GM21515 (cell line): ENCODE measurements around the gene CREM.

Experiments
- ATAC-seq: cut with Tn5 transposase; IDR thresholded peaks from one replicate; pipeline ENCODE4 v1.9.1; 2021; ENCODE audit not compliant: unreplicated experiment

The CREM gene

DNA sequence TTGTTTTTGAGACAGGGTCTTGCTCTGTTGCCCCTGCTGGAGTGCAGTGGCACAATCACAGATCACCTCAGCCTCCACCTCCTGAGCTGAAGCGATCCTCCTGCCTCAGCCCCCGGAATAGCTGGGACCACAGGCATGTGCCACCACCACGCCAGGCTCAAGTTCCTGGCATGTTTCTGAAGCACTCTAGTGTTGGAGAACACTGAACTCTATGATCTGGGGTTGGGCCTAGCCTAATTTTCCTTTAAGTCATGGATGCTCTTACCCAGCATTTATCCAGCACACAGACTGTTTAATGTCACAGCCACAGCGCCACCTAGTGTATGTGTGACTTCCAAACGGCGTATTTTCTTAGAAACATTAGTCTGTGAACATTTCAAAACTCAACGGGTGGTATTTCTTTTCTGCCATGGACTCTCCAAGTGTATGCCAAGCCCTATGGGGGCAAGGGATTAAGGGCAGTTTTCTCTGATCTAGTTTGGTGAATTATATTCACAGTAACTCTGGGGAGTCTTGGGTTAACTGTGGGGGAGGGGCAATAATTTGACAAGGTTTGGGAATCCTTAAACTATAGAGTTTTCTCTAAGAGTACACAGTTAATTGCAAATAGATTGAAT, 91.8 kb downstream of the CREM start:
- peak; percentile 57 for ATAC-seq

DNA sequence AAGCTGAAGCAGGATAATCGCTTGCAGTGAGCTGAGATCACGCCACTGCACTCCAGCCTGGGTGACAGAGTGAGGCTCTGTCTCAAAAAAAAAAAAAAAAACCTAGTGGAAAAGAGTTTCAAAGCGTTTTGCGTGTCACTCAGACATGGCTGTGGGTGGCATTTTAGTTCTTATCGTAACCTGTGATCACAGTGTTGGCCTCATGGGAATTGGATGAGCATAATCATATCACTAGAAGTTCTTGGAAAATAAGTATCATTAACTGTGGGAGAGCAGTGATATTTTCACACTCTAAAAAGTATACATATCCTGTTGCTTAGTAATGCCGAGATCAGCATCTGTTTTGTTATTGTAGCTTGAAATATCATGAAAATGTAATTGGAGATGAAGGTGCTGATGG, 92.6 kb downstream of the CREM start:
- ATAC-seq = no peak

DNA sequence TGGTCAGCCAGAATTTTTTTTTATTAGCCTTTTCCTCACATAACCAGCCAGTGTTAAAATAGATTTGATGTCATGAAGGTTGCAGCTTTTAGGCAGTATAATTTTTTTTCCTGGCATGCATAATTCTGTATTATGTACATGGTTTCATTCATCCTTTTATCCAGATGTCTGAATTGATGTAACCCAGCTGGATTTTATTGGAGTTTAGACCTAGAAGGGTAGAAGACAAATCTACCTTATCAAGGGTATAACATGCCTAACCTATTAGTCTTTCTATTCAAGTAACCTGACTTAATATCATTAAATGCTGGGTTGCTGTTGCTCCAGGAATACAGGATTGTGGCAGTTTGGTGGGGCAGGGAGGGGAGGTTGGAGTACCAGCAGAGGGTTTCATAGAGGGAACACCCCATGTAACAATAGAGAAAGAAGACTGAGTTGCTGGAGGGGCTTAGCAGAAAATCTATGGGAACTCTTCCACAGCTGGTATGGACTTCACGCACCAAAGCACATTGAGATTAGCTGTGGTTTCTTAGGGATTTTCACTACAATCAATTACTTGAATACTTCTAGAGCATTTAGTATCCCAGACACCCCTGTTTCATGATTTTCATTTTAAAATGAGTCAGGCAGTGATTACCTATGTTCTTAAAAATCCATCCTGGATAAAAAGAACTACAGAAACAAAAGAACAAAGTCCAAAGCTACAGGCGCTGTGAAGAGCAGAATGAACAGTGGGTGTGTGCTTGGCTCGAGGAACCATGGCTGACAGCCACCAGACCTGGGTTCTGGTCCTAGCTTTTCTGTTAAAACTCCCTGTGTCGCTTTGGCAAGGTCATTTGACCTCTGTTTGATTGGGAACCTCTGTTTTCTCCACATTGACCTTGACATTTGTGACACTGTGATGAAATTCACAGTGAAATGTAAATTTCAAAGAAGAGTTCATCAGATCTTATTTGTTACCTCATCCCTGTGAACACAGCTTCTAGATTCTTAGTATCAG, 93.5 kb downstream of the CREM start:
- no peak for ATAC-seq

DNA sequence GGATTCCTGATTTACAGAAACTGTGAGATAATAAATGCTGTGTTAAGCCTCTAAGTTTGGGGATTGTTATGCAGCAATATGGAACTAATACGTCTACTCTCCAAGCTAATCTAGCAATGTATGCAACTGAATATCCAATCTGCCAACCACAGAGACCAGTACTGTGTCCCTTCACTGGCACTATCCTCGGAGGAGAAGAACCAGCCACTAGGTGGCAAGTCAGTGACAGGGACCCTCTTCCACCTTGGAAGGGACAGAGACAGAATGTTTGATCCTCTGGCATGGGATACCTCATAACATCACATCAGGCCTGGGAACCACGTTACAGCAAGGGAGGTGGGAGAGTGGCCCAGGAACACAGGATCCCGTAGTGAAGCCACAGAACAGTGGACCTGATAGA, 96.4 kb downstream of the CREM start:
- no peak for ATAC-seq

DNA sequence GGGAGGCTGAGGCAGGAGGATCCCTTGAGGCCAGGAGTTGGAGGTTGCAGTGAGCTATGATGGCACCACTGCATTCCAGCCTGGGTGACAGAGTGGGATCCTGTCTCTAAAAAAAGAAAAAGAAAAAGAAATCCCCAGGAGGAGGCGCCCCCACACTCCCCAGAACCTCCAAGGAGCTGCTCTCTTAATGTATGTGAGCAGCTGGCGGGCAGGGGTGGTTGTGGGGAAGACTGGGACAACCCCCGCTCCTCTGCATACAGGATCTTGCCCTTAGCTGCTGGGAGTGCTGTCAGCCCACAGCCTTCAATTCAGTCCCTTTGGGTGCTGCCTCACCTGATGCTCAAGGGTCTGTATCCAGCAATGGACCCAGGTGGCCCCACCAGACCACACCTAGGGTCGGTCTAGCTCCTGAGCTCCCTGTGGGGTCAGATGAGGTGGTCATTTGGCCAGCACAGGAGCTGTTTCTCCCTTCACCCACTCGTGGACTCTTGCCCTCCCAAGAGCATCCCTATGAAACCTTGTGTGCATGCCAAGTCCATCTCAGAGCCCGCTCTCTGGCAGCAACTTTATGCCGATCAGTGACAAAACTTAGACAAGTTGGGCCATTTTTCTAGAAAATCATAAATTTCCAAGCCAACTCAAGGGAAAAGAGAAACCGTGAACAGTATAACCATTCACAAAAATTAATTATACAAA, 97.5 kb downstream of the CREM start:
- ATAC-seq = no peak

DNA sequence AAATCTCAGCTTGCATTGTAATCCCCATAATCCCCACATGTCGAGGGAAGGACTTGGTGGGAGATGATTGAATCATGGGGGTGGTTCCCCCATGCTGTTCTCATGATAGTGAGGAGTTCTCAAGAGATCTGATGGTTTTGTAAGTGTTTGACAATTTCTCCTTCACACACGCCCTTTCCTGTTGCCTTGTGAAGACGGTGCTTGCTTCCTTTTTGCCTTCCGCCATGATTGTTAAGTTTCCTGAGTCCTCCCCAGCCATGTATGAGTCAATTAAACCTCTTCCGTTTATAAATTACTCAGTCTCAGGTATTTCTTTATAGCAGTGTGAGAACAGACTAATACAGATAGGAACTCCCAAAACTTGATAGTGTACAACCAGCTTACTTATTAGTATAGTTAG, 98.6 kb downstream of the CREM start:
- ATAC-seq = no peak

DNA sequence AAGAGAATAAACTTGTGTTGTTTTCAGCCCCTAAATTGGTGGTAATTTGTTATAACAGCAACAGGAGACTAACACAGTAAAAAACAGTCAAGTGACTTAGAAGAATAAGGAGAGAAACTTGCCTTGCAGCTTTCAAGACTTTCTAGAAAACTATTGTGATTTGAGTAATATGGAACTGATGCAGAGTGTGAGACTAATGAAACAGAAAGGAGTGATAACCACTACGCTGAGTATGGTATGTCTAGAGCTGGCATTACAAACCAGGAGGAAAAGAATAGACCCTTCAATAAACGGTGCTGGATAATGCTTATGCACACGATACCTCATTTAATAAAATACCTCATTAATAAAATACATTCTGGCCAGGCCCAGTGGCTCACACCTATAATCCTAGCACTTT, 99.9 kb downstream of the CREM start:
- peak; percentile 59 for ATAC-seq

DNA sequence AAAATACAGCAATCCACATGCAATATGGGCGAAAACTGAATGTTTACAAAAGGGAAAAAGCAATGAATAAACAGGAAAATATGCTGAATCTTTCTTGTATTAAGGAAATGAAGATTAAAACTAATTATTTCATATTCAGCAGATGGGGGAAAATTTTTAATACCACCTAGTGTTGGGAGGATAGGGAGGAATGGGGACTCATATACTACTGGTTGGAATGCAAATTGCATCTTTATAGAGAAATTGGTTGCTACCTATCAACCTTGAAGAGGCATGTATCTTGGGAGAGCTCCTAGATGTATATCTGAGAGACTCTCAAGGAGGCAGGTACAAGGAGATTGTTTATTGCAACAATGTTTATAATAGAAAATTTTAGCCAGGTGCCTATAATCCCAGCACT, 101.4 kb downstream of the CREM start:
- ATAC-seq = no peak

DNA sequence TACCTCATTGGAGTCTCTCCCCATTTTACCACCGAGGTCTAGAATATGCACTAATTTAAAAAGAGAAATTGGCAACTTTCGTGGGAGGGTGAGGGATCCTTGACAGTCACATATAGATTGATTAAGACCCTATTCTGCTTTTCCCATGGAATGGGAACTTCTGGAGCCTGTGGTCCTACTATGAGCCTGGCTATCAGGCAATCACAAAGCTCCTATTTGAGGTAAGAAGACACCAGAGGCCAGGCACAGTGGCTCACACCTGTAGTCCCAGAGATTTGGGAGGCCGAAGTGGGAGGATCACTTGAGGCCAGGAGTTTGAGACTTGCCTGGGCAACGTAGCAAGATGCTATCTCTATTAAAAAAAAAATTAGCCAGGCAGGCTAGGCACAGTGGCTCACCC, 105.0 kb downstream of the CREM start:
- ATAC-seq = no peak

DNA sequence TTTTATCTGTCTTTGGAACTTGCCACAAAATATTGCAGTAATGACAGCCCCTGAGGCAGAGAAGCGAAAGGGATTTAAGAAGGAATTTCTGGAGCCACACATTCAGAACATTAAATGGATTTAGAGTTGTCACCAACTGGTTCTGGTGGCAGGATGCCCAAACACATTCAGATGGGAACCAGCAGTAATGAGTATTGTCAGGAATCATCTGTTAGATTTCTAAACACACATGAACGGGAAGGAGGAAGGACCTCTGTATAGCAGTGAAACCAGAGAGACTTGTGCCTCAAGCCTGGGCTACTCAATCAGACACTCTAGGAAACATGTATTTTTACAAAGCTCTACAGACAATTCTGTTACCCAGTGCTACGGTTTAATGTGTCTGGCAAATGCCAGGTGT, 105.9 kb downstream of the CREM start:
- no peak for ATAC-seq

DNA sequence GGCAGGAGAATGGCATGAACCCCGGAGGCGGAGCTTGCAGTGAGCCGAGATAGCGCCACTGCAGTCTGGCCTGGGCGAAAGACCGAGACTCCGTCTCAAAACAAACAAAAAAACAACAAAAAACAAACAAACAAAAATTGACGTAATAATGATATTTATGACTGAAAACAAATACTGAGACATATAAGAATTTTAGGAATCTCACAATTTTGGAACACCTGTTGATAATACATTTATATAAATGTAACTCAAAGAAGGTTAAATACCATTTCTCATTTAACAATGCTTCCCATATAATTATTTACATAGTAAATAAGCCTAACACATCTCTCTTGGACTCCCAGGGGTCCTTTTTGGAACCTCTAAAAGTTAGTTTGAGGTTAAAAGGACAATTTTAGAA, 107.4 kb downstream of the CREM start:
- no peak for ATAC-seq

DNA sequence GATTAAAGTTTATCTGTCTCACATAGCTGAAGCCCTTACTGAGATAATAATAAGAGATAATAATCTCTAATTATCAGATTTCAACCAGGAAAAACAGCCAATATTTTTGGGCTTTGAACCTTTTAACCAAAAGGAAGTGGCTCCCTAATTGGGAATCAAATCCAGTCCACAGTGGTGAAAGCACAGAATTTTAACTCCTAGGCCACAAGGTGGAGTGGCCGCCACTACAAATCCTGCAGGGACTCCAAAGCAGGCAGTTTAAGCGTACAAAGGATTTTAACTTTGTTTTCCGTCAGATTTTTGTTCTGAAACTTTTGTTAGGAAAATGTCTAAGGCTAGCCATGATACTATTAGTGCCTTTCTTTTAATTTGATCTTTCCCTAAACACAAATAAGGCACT, 110.1 kb downstream of the CREM start:
- no peak for ATAC-seq

DNA sequence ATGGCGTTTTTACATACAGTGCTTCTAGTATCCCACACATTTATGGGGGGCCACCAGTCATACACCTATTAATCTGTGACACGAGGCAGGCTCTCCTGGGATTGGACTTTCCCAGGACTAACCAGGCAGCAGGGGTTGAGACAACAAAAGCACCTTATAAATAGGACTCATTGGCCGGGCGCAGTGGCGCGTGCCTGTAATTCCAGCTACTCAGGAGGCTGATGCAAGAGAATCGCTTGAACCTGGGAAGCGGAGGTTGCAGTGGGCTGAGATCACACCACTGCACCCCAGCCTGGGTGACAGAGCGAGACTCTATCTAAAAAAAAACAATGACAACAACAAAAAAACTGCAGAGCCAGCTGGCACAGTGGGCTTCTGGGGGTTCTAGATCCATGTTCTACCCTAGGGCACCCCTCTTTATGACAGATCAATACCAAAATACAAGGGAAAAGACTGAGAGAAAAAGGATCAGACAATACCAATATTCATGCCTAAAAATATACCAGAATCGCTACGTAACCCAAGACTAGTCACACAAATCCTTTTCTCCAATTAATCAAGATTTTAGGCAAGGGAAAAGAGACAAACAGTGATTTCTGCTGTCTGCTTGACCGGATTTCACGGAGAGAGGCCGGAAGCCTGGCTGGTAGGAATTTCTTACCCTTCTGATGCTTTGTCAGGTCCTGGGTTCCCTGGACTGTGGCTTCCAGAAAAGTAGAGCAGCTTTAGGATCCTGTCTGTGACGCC, 111.3 kb downstream of the CREM start:
- no peak for ATAC-seq

DNA sequence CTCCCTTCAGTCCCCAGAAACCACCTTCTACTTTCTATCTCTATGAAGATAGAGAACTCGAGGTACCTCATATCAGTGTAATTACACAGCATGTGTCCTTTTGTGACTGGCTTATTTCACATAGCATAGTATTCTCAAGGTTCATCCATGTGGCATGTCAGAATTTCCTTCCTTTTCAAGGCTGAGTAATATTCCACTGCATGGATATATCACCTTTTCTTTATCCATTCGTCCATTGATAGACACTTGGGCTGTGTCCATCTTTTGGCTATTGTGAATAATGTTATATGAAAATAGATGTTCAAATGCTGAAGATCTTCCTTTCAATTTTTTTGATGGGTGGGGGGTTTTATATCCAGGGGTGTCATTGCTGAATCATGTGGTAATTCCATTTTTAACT, 117.9 kb downstream of the CREM start:
- no peak for ATAC-seq

DNA sequence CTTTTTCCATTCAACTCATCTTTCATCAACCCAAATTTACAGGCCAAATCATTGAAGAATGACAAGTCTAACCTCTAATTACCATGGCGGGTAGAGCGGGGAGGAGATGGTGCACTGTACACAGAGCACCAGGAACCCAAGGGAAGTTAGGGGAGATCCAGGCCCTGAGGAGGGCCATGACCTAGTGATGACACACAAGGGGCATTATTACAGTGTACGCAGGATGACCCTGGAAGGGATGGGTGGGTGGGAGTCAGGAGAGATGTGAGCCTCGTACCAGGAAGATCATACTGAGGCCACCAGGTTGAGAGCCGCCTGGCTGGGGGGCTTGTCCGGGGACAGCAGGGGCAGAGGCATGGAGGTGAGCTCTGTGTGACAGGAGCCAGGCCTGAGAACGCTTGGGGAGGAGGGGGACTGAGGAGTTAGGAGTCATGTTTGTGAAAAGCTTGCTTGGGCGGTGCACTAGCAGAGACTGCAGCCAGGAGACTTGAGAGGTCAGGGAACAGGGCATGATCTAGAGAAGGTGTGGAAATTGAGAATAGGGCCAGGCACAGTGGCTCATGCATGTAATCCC, 120.2 kb downstream of the CREM start:
- no peak for ATAC-seq

DNA sequence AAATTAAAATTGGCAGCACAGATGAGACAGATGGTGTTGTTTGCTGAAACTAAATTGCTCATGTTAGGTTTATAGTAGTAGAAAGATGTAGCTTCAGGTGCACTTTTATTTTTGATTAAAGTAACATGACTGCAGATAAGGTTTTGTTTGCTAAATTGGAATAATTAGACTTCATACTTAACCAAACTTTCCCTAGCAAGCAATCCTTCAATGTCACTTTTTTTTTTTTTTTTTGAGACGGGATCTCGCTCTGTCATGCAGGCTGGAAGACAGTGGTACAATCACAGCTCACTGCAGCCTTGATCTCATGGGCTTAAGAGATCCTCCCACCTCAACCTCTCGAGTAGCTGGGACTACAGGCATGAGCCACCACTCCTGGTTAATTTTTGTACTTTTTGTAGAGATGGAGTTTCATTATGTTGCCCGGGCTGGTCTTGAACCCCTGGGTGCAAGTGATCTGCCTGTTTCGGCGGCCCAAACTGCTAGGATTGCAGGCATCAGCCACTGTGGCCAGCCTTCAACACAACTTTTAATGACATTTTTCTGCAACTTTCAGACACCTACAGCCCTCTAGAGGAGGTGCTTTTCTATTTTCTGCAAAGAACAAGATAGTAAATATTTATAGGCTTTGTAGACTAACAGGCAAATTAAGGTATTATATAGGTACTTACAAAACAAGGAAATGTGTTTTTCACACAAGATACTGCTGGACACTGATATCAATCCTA, 124.9 kb downstream of the CREM start:
- no peak for ATAC-seq

DNA sequence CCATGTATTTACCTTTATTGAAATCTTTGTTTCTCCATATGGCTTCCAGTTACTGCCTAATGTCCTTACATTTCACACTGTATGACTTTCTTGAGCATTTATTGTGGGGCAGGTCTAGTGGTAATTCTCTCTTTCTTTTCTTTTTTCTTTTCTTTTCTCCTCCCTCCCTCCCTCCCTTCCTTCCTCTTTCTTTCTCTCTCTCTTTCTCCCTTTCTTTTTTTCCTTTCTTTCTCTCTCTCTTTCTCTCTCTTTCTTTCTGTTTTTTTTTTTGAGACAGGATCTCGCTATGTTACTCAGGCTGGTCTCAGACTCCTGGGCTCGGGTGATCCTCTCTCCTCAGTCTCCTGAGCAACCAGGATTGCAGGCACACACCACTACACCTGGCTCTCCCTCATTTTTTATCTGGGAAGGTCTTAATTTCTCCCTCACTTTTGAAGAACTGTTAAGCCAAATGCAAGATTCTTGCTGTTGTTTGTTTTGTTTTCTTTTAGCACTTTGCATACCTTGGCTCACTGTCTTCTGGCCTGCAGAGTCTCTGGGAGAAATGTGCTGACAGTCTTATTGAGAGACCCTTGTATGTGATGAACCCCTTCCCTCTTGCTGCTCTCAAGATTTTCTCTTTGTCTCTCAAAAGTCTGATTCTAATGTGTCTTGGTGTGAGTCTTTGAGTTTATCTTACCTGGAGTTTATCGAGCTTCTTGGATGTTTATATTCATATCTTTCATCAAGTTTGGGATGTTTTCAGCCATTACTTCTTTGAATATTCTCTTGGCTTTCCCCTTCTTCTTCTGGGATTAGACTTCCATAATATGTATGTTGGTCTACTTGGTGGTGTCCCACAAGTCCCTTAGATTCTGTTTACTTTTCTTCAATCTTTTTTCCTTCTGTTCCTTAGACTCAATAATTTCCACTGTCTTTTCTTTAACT, 130.7 kb downstream of the CREM start:
- ATAC-seq = no peak

DNA sequence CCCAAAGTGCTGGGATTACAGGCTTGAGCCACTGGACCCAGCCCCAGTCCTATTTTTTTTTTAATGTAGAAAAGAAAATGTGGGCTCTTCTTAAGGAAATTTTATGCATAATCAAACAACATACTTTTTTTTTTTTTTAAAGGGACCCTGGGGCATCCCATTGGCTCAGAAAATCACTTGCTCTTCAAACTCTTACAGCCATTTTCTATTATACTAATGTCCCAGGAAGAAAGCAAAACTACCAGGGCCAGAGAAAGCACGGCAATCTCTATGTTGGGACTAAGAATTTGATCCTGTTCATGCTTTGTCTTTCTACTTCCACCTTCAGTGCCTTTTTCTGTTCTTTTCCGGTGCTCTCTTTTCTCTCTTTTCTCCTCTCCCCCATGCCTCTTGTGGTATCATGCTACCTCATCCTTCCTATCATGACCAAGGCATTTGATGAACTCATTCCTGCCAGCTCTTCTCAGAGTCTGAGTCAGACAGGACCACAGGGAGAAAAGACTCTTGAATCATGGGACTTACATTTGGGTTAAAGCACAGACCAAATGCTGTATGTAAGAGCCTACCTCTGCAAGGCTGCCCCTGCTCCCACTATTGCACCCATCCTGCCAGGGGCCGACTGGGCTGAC, 133.2 kb downstream of the CREM start:
- no peak for ATAC-seq

DNA sequence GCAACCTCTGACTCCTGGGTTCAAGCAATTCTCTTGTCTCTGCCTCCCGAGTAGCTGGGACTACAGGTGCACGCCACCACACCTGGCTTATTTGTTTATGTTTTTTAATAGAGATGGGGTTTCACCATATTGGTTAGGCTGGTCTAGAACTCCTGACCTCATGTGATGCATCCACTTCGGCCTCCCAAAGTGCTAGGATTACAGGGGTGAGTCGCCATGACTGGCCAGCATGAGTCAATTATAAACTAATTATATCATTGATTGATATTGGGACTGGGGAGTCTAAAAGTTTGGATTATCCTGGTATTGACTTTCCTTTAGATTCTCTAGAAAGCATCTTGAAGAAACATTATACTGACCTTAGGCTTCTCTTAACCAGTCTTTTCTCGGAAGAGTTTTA, 135.8 kb downstream of the CREM start:
- no peak for ATAC-seq
